Cardiac muscle cell (in vitro differentiated cells and primary cell): Measurements from ENCODE around the gene FARS2. TPM values are rescaled to one million over a fixed set of nuclear protein-coding genes. Genes with fewer than 3 reads are reported as not detected.

ENCODE experiments used
- DNase-seq, 2 donors: peaks; one replicate each; pipeline versions ENCODE4 v3.0.0 to v3.0.0-alpha.2; 2010 to 2017; ENCODE audit warnings: low read depth in 1 of 2, low spot score in 1 of 2
- H3K27ac ChIP-seq: fragments of 200-600 bp; sonication (generic); 2 replicates; pipeline ENCODE4 v1.5.1; 2016
- H3K27me3 ChIP-seq: fragments of 200-600 bp; sonication (generic); 2 replicates; pipeline ENCODE4 v1.6.0; 2016; ENCODE audit warnings: control low read depth
- H3K36me3 ChIP-seq: fragments of 200-600 bp; sonication (generic); 2 replicates; pipeline ENCODE4 v1.5.1; 2016; ENCODE audit warnings: control low read depth
- H3K4me1 ChIP-seq: fragments of 200-600 bp; sonication (generic); 2 replicates; pipeline ENCODE4 v1.8.1; 2017; ENCODE audit warnings: low read depth, mild to moderate bottlenecking, mixed run types
- H3K4me3 ChIP-seq: fragments of 200-600 bp; sonication (generic); 2 replicates; pipeline ENCODE4 v1.5.1; 2016; ENCODE audit warnings: mild to moderate bottlenecking
- H3K9me3 ChIP-seq: fragments of 200-600 bp; sonication (generic); 2 replicates; pipeline ENCODE4 v1.5.1; 2017; ENCODE audit warnings: low read depth, mild to moderate bottlenecking, control low read depth
- CTCF ChIP-seq: IDR thresholded peaks from 2 replicates; pipeline ENCODE4 v1.5.1; 2012; ENCODE audit warnings: low read depth, mild to moderate bottlenecking, low read length
- polyA plus RNA-seq: library from polyadenylated mRNA; unstranded; fragments of >200 nt; fragmentation: Nextera tagmentation; extraction: Ambion mirVana; gene quantifications from 2 replicates; pipeline ENCODE4 v1.2.1, GENCODE V29; 2016
- total RNA-seq: library from RNA; depleted of rRNA; stranded (reverse); fragments of >200 nt; gene quantifications from 2 replicates; pipeline ENCODE4 v1.2.3, GENCODE V29; 2016

FARS2 gene
- total and polyA plus RNA-seq, 2 experiments from 2014 or later: 12.4 to 22.5 TPM

DNA sequence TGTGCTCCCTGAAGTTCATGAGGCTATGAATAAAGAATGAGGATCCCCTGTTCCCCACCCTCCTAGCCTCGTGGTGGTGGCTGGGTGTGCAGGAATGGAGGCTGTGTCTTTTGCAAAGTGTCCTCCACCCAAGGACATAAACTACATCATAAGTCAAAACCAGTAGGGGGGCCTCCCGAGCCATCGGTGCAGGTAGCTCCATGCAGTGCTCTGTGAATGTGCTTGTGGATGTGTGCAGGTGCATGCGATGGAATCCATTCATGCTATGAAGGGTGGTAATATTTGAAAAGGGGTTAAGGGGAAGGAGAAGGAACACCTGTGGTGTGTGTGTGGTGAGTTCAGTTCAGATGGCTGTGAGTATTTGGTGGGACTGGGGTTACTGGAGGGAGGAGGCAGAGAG, 548.1 kb downstream of the FARS2 start:
- Histone ChIP-seq H3K4me1 (no peaks in the 10 kb centered on the region), H3K27me3 (no peaks in the 10 kb centered on the region), H3K36me3 (no peaks in the 10 kb centered on the region), H3K27ac (no peak overlapping the region), H3K4me3 (no peak overlapping the region), H3K9me3 (no peaks in the 10 kb centered on the region)
- TF ChIP-seq CTCF: no peak
- no peak for DNase-seq

DNA sequence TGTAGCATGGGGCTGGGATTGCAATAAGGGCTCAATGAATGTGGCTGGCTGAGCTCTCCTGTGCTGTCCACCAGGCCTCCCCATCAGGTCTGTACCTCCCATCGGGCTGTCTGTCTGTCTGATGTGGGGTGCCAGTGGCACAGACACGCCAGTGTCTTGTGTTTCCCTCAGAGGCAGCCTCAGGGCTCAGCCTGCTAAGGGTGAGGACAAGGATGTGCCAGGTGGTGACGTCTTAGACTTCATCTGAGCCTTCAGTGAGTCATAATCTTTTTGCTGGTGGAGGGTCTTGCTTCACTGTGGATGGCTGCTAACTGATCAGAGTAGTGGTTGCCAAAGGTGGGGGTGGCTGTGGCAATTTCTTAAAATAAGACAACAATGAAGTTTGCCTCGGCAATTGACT, 550.7 kb downstream of the FARS2 start:
- H3K36me3 ChIP-seq: no peaks in the 10 kb centered on the region
- H3K27me3 ChIP-seq: no peaks in the 10 kb centered on the region
- no peak for DNase-seq
- H3K4me1 ChIP-seq: no peaks in the 10 kb centered on the region
- no peak overlapping the region for H3K27ac ChIP-seq
- no peak overlapping the region for H3K4me3 ChIP-seq
- TF ChIP-seq CTCF: no peak
- H3K9me3 ChIP-seq: no peaks in the 10 kb centered on the region

DNA sequence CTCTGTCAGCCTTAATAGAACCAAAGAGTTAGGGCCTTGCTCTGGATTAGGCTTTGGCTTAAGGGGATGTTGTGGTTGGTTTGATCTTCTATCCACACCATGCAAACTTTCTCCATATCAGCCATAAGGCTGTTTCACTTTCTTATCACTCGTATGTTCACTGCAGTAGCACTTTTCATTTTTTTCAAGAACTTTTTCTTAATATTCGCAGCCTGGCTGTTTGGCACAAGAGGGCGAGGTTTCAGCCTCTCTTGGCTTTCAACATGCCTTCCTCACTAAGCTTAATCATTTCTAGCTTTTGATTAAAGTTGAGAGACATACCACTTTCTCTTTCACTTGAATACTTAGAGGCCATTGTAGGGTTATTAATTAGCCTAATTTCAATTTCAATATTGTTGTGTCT, 552.3 kb downstream of the FARS2 start:
- Histone ChIP-seq H3K27me3 (no peaks in the 10 kb centered on the region), H3K36me3 (no peaks in the 10 kb centered on the region), H3K4me3 (no peak overlapping the region), H3K4me1 (no peaks in the 10 kb centered on the region), H3K9me3 (no peaks in the 10 kb centered on the region), H3K27ac (no peak overlapping the region)
- no peak for TF ChIP-seq CTCF
- DNase-seq: no peak

DNA sequence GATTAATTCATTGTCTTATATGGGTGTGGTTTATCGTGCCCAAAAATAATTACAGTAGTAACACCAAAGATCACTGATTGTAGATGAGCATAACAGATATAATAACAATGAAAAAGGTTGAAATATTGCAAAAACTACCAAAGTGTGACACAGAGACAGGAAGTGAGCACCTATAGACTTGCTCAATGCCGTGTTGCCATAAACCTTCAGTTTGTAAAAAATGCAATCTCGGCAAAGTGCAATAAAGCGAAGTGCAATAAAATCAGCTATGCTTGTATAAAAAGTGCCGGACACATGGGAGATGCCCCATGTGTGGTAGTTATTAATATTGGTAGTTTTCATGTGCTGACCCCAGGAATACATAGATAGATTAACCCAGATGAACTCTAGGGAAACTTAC, 552.8 kb downstream of the FARS2 start:
- Histone ChIP-seq H3K36me3 (no peaks in the 10 kb centered on the region), H3K27ac (no peak overlapping the region), H3K4me1 (no peaks in the 10 kb centered on the region), H3K9me3 (no peaks in the 10 kb centered on the region), H3K4me3 (no peak overlapping the region), H3K27me3 (no peaks in the 10 kb centered on the region)
- TF ChIP-seq CTCF: no peak
- DNase-seq: no peak

DNA sequence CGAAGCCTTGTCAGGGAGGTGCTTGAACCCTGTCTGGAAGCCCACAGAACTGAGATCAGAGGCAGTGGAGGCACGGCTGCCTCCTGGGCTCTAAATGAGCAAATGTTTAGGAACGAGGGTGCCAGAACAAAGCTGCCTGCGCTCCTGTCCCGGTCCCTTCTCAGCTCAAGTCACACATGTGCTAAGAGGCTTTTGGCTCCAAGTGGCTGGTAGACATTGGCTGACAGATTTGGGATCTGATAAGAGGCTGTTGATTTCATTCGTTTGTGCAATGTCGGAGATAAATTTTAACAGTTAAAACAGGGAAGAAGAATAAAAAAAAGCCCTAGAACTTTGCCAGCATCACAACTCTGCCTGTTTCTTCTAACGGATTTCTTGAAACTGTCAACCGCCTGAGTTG, 553.6 kb downstream of the FARS2 start:
- DNase-seq: no peak
- TF ChIP-seq CTCF: no peak

DNA sequence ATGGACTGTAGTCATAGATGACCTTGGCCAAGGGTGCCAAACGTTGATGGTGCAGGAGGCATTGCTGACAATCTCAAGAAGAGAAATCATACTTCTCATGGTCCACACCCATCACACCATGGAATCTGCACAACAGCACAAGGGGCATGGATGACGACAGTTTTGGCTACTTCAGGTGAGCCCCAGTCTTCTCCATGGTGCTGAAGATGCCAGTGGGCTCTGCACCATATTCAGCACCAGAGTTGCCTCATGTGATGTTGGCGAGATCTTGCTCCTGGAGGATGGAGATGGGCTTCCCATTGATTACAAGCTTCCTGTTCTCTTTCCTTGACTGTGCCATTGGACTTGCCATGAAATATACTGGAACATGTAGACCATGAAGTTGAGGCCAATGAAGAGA, 556.6 kb downstream of the FARS2 start:
- no peaks in the 10 kb centered on the region for H3K9me3 ChIP-seq
- no peak for DNase-seq
- no peaks in the 10 kb centered on the region for H3K4me1 ChIP-seq
- no peak overlapping the region for H3K27ac ChIP-seq
- no peaks in the 10 kb centered on the region for H3K27me3 ChIP-seq
- H3K36me3 ChIP-seq: no peaks in the 10 kb centered on the region
- no peak for TF ChIP-seq CTCF
- H3K4me3 ChIP-seq: no peak overlapping the region

More for the DNA sequence above, 553.6 kb downstream of the FARS2 start:
- Histone ChIP-seq H3K36me3 (no peaks in the 10 kb centered on the region), H3K4me3 (no peak overlapping the region), H3K4me1 (no peaks in the 10 kb centered on the region), H3K27ac (no peak overlapping the region), H3K27me3 (no peaks in the 10 kb centered on the region), H3K9me3 (no peaks in the 10 kb centered on the region)
